GM12875 (cell line): ENCODE data around the gene MRPL1.

ENCODE experiments used
- H3K4me3 ChIP-seq: one replicate; pipeline ENCODE4 v1.5.1; 2011; ENCODE audit warnings: low read depth, low read length, control low read depth
- TF ChIP-seq, protein P1 (sequence below): IDR thresholded peaks from 2 replicates; pipeline ENCODE4 v1.5.1; 2011; ENCODE audit warnings: low read depth, mild to moderate bottlenecking, control low read depth, inconsistent platforms, low read length, moderate library complexity, borderline replicate concordance; ENCODE audit not compliant: insufficient read depth

The MRPL1 gene

DNA sequence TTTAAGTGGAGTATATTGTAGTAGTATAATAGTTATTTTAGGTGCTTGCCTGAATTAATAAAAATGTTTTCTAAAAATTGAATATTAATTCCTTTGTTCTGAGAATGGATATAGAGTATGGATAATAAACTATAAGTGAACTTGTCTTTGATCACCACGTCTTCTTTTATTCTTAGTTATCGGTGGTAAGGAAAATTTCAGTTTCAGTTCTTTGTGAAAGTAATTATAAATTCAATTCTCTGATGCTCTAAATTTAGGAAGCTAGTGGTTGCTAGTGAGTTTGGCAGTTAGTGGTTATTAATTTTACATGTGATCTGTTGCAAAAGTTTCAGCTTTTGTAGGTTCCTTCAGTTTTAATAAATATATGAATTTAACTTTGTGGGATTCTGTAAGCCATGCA is 30.8 kb downstream of the MRPL1 start:
- TF ChIP-seq, protein P1, sequence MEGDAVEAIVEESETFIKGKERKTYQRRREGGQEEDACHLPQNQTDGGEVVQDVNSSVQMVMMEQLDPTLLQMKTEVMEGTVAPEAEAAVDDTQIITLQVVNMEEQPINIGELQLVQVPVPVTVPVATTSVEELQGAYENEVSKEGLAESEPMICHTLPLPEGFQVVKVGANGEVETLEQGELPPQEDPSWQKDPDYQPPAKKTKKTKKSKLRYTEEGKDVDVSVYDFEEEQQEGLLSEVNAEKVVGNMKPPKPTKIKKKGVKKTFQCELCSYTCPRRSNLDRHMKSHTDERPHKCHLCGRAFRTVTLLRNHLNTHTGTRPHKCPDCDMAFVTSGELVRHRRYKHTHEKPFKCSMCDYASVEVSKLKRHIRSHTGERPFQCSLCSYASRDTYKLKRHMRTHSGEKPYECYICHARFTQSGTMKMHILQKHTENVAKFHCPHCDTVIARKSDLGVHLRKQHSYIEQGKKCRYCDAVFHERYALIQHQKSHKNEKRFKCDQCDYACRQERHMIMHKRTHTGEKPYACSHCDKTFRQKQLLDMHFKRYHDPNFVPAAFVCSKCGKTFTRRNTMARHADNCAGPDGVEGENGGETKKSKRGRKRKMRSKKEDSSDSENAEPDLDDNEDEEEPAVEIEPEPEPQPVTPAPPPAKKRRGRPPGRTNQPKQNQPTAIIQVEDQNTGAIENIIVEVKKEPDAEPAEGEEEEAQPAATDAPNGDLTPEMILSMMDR, result no peak
- no peak overlapping the region for H3K4me3 ChIP-seq

DNA sequence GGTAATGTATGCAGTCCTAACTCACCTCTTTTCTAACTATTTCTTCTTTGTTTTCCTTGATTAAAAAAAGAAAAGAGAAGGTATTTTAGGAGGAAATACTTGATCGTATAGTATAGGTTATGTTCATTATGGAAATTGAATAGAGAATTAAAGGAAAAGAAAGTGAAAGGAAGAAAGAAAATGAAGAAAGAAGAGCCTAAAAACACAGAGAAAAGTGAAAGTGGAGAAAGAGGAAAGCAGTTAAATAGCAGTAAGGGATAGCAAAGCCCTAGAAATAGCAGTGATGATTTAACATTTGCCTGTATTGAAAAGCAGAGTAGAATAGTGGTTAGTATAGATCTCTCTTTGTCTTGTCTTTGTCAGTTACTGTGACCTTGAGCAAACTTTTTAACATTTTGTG is 37.0 kb downstream of the MRPL1 start:
- no peak overlapping the region for H3K4me3 ChIP-seq
- TF ChIP-seq, protein P1, result no peak

DNA sequence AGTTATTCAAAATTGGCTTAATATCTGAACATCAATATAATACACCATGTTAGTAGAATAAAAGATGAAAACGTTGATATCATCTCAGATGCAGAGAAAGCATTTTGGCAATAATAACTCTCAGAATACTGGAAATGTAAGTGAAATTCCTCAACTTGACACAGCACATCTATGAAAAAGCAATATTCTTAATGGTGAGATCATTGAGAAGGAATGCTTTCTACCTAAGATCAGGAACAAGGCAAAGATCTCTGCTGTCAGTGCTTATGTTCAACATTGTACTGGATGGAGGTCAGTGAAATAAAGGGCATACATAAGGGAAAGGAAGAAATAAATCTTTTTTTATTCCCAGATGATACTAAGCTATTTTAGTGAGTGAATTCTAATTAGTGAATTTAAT is 40.6 kb downstream of the MRPL1 start:
- no peak overlapping the region for H3K4me3 ChIP-seq

DNA sequence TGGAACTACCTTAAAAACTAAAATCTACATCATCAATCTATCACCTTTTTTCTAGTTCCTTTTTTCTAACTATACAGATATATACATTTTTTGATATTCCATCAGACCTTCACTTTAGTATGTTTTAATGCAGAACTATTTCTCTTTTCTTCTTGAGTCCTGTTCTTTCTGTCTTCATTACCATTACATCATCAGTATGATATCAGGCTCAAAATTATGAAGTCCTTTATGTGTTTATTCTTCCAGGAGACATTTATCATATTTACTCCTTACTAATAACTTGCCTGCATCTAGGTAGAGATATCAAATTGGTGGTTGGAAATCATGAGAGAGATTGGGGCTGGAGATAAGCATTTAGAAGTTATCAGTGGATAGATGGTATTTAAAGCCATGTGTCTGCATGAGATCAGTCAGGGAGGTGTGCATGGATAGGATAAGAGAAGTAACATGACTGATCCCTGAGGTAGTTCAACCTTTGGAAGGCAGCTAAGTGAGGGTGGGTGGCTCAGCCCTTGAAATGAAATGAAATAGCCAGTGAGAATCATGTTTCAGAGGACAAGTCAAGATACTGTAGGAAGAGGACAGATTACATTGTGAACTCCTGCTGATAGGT is 43.1 kb downstream of the MRPL1 start:
- no peak overlapping the region for H3K4me3 ChIP-seq
- TF ChIP-seq, protein P1, result no peak

More for the DNA sequence above, 40.6 kb downstream of the MRPL1 start:
- TF ChIP-seq, protein P1, result no peak

DNA sequence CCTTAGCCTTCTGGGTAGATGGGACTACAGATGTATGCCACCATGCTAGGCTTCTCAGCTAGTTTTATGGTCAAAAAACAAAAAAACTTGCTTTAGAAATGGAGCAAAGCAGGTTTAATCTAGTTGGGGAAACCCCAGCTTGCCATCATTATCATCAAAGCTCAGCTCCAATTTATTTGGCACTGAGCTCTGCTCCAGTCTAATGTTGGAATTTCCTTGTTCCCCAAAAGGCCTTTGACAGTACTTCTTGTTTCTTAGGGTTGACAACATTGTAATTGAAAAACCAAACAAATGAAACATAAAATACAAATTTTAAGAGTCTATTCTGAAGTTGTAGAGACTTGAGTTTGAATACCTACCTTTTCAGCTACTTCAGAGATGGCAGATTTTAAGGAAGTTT is 48.0 kb downstream of the MRPL1 start:
- H3K4me3 ChIP-seq, result no peak overlapping the region
- TF ChIP-seq, protein P1, result no peak

DNA sequence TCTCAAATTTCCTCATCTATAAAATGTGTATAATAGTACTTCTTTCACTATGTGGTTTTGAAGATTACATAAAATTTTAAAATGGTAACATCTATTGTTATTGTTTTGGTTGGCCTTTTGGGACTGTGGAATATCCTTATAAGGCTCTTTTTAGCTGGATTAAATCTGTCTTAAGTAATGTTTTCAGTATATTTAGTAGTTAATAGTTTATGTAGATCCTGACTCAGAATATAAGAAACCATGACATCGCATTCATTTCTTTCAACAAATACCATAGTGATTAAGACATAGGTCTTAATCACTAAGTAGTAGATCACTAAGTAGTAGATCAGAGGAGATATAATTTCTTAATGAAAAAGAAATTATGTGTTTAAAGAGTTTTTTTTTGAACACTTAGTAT is 48.5 kb downstream of the MRPL1 start:
- TF ChIP-seq, protein P1, result no peak
- H3K4me3 ChIP-seq, result no peak overlapping the region

DNA sequence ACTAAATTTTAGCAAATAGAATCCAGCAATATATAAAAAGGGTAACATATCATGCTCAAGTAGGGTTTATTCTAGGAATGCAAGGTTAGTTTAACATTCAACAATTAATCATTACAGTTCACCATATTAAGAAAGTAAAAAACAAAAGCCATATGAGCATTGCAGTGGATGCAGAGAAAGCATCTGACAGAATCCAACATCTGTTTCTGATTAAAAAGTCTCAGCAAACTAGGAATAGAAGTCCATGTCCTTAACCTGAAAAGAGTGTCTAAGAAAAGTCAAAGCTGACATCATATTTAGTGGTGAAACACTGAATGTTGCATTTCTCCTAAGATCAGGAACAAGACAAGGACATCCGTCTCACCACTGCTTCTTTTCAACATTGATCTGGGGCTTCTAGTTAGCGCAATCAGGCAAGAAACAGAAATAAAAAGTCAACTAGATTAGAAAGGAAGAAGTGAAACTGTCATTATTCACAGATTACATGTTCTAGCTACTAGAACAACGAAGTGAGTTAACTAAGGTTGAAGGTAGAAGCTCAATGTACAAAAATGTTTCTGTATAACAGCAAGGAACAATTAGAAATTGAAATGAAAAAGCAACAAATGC is 49.3 kb downstream of the MRPL1 start:
- TF ChIP-seq, protein P1, result no peak
- no peak overlapping the region for H3K4me3 ChIP-seq
